Activated CD8-positive, alpha-beta memory T cell treated with anti-CD3 and anti-CD28 coated beads, Interleukin-2, amount 10 ng/mL, durations not matched to agents 7 days and 5 days (primary cell): Measurements from ENCODE around the gene HEATR9. TPM values are rescaled to one million over a fixed set of nuclear protein-coding genes. Genes with fewer than 3 reads are reported as not detected.

Source experiments
- ATAC-seq: fragments of 150-1000 bp; cut with Tn5 transposase; one replicate; pipeline ENCODE4 v1.10.0; 2021; ENCODE audit warnings: moderate library complexity
- CTCF ChIA-PET: fragments of 350-600 bp; sonication (Branson Sonifier 250); formaldehyde crosslinking; loops from one replicate; lab custom pipeline; 2021; ENCODE audit warnings: antibody characterized with exemption; lab: Charles Lee
- DNase-seq: peaks from one replicate; pipeline ENCODE4 v3.0.0-alpha.2; 2020
- H3K27ac Mint-ChIP-seq: one replicate; pipeline ENCODE4 v1.8.0; 2021; ENCODE audit warnings: mild to moderate bottlenecking, mixed read lengths
- H3K27me3 Mint-ChIP-seq: one replicate; pipeline ENCODE4 v1.8.0; 2021; ENCODE audit warnings: mixed read lengths
- H3K36me3 Mint-ChIP-seq: one replicate; pipeline ENCODE4 v1.8.0; 2021; ENCODE audit warnings: mild to moderate bottlenecking, mixed read lengths
- H3K4me1 Mint-ChIP-seq: one replicate; pipeline ENCODE4 v1.8.0; 2021; ENCODE audit warnings: mixed read lengths
- H3K4me3 Mint-ChIP-seq: one replicate; pipeline ENCODE4 v1.8.0; 2021; ENCODE audit warnings: mild to moderate bottlenecking, moderate library complexity, mixed read lengths
- H3K9me3 Mint-ChIP-seq: one replicate; pipeline ENCODE4 v1.8.0; 2022; ENCODE audit warnings: low read depth, mixed read lengths
- total RNA-seq, 2 experiments: library from RNA; stranded (reverse); gene quantifications; one replicate each; pipeline ENCODE4 v1.2.3, GENCODE V29; 2021

The HEATR9 gene
- total RNA-seq, 2 experiments from 2014 or later, result 6.4 to 6.7 TPM

DNA sequence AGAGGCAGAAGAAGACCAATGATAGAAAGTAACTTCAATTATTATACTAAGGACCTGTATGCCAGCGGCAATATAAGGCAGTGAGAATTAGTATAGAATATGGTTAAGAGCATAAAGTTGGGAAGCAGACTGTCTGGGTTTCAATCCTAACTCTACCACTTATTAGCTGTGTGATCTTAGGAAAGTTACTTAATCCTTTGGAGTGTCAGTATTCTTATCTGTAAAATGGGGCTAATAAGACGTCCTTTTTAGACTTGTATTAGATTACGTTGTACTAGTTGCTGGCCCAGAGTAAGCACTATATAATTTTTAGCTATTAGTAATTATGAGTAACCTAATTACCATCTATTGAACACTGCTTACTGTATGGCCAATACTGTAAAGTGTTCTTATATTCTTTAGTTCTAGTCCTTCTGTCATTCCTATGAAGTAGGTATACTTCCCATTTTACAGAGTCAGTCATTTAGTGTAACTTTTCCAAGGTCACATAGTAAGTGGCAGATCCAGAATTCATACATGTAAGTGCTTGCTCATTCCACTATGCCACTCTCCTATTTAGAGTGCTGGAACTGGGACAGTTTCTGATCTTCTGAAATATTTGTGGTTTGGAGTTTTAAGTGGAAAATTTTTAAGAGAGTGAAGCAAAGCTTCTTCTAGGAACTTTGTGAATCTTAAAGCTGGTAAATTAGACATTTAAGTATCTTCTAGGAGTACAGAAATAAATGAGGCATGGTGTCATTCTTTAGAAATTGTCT lies 22.5 kb downstream of the HEATR9 start:
- H3K36me3 Mint-ChIP-seq, result peaks cover 61% of the 10 kb centered on the region

DNA sequence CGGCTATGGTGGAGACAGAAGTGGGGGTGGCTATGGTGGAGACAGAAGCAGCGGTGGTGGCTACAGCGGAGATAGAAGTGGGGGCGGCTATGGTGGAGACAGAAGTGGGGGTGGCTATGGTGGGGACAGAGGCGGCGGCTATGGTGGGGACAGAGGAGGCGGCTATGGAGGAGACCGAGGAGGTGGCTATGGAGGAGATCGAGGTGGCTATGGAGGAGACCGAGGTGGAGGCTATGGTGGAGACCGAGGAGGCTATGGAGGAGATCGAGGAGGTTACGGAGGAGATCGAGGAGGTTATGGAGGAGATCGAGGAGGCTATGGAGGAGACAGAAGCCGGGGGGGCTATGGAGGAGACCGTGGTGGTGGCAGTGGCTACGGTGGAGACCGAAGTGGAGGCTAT lies 24.1 kb downstream of the HEATR9 start:
- Mint-ChIP-seq H3K27ac (no peak overlapping the region), H3K36me3 (peaks cover 58% of the 10 kb centered on the region)

More for the DNA sequence above, 22.5 kb downstream of the HEATR9 start:
- peak overlapping the region; percentile 20 for H3K27ac Mint-ChIP-seq
- no peak overlapping the region for H3K4me3 Mint-ChIP-seq
- no peaks in the 10 kb centered on the region for H3K9me3 Mint-ChIP-seq
- H3K4me1 Mint-ChIP-seq, result peaks cover 22% of the 10 kb centered on the region
- H3K27me3 Mint-ChIP-seq, result no peaks in the 10 kb centered on the region
- DNase-seq (no peak), ATAC-seq (no peak)
- CTCF ChIA-PET, result interaction anchor here (1.0 to 3.0 kb wide), 3 partner anchors 10 to 82 kb away, joined by 4 to 11 read pairs (median 6); no protein-coding TSS in a partner anchor

DNA sequence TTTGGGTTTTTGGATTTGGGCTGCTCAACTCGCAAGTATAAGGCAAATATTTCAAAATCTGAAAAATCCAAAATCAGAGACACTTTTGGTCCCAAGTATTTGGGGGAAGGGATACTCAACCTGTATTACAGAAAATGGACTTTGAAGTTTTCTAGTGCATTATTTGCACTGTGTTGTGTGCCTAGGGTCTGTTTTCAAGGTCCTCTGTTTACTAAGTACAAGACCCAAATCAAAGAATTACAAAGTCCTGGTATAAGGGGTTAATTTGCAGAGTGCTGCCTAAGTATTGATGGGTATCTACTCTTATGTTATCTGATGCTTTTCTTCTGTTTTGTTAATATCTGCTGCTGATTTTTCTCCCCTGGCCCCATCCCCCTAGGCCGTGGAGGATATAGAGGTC lies 25.0 kb downstream of the HEATR9 start:
- H3K4me3 Mint-ChIP-seq, result no peak overlapping the region
- no peaks in the 10 kb centered on the region for H3K9me3 Mint-ChIP-seq
- peaks cover 59% of the 10 kb centered on the region for H3K36me3 Mint-ChIP-seq
- peaks cover 14% of the 10 kb centered on the region for H3K4me1 Mint-ChIP-seq
- H3K27me3 Mint-ChIP-seq, result no peaks in the 10 kb centered on the region
- DNase-seq (no peak), ATAC-seq (no peak)
- no peak overlapping the region for H3K27ac Mint-ChIP-seq
- CTCF ChIA-PET, result no interaction called here

More for the DNA sequence above, 24.1 kb downstream of the HEATR9 start:
- CTCF ChIA-PET, result no interaction called here
- peaks cover 18% of the 10 kb centered on the region for H3K4me1 Mint-ChIP-seq
- H3K27me3 Mint-ChIP-seq, result no peaks in the 10 kb centered on the region
- H3K4me3 Mint-ChIP-seq, result no peak overlapping the region
- DNase-seq (no peak), ATAC-seq (no peak)
- H3K9me3 Mint-ChIP-seq, result no peaks in the 10 kb centered on the region

DNA sequence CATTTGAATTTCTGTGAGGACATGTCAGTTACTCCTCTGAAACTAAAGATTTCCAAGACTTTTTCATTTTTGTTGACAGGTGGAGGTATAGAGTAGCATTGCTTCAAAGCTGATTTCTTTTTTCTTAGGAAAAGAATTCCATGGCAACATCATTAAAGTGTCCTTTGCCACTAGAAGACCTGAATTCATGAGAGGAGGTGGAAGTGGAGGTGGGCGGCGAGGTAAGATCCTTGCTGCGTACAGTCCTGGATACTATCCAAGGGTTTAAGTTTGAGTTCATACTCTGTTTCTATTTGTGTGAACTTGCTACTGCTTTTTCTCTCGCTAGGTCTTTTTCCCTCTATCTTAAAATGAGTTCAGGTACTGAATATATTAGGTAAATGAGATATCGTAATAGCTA lies 26.5 kb downstream of the HEATR9 start:
- Mint-ChIP-seq H3K27me3 (no peaks in the 10 kb centered on the region), H3K4me1 (peaks cover 15% of the 10 kb centered on the region), H3K27ac (no peak overlapping the region), H3K4me3 (no peak overlapping the region), H3K36me3 (peaks cover 60% of the 10 kb centered on the region), H3K9me3 (no peaks in the 10 kb centered on the region)
- CTCF ChIA-PET, result interaction anchor here (1.9 kb wide), 1 partner anchor 78 kb away, joined by 4 read pairs; no protein-coding TSS in a partner anchor
- no peak for DNase-seq
- no peak for ATAC-seq

DNA sequence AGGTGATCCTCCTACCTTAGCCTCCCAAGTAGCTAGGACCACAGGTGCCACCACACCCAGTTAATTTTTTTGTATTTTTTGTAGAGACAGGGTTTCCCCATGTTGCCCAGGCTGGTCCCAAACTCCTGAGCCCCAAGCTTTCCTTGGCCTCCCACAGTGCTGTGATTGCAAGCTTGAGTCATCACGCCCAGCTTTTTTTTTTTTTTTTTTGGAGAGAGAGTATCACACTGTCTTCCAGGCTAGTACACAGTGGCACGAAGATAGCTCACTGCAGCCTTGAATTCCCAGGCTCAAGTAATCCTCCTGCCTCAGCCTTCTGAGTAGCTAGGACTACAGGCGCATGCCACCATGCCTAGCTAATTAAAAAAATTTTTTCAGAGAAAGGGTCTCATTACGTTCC lies 27.2 kb downstream of the HEATR9 start:
- CTCF ChIA-PET, result interaction anchor here (0.6 to 1.9 kb wide), 2 partner anchors 77 to 78 kb away, joined by 3 to 4 read pairs; no protein-coding TSS in a partner anchor
- H3K36me3 Mint-ChIP-seq, result peaks cover 62% of the 10 kb centered on the region
- H3K4me3 Mint-ChIP-seq, result no peak overlapping the region
- no peak overlapping the region for H3K27ac Mint-ChIP-seq
- H3K27me3 Mint-ChIP-seq, result no peaks in the 10 kb centered on the region
- DNase-seq (no peak), ATAC-seq (no peak)
- H3K4me1 Mint-ChIP-seq, result peaks cover 16% of the 10 kb centered on the region
- H3K9me3 Mint-ChIP-seq, result no peaks in the 10 kb centered on the region

DNA sequence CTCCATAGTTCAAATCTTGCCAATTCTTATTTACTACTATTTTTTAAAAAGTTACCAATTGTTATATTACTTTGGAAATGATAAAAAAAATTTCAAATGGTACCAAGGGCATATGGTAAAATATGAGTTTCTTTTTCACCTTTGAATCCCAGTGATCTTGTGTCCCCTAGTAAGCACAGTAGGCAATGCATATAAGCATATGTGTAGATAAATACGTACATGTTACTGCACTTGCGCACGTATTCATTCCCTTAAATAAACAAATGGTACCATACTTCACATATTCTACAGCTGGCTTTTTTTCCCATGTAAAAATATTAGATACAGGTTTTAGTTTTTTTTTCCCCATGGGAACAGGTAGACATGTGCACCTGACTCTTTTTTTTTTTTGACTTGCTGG lies 27.6 kb downstream of the HEATR9 start:
- Mint-ChIP-seq H3K27ac (no peak overlapping the region), H3K36me3 (peaks cover 64% of the 10 kb centered on the region), H3K4me3 (no peak overlapping the region), H3K4me1 (peaks cover 17% of the 10 kb centered on the region), H3K9me3 (no peaks in the 10 kb centered on the region), H3K27me3 (no peaks in the 10 kb centered on the region)
- ATAC-seq, result no peak
- CTCF ChIA-PET, result interaction anchor here (0.6 to 1.9 kb wide), 2 partner anchors 77 to 78 kb away, joined by 3 to 4 read pairs; no protein-coding TSS in a partner anchor
- no peak for DNase-seq

DNA sequence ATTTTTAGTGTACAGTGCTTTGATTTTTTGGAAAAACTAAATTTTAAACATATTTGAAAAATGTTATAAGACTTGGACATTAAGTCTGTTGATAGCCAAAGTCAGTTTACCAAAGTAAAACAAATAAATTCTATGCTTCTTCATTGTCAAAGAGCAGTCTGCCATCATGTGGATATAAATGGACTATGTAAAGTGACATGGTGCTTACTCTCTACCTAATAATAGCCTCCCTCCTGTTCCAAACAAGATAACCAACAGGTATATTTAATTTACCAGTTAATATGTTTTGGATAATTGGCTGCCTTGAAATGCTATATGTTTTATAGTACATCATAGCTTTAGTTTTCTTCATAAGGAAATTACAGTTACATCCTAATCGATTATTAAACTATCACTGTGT lies 43.5 kb downstream of the HEATR9 start:
- Mint-ChIP-seq H3K4me3 (no peak overlapping the region), H3K27ac (no peak overlapping the region), H3K36me3 (peaks cover 56% of the 10 kb centered on the region), H3K4me1 (peaks cover 5% of the 10 kb centered on the region), H3K9me3 (no peaks in the 10 kb centered on the region), H3K27me3 (no peaks in the 10 kb centered on the region)
- DNase-seq (no peak), ATAC-seq (no peak)
- CTCF ChIA-PET, result interaction anchor here (2.2 kb wide), 1 partner anchor 16 kb away, joined by 4 read pairs; the partner anchor contains the start of gene TAF15

DNA sequence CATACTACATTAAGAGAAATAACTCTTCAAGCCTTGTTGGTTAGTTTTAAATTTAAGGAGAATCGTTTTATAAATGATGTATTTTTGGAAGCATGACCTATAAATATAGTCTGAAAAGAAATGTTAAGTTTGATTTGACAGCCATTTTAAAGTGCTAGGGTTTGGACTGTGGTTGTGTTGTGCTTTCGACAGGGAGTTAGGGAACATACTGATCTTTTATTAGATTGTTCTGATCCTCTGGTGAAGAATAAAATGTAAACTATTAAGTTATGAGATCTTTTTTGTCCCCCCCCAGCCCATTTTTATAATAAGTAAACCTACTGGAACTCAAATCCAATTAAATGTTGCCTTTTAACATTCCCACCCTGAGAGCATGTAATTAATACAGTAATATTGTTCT lies 47.4 kb downstream of the HEATR9 start:
- Mint-ChIP-seq H3K9me3 (no peaks in the 10 kb centered on the region), H3K27ac (no peak overlapping the region), H3K4me3 (no peak overlapping the region), H3K36me3 (peaks cover 61% of the 10 kb centered on the region), H3K4me1 (peaks cover 21% of the 10 kb centered on the region), H3K27me3 (no peaks in the 10 kb centered on the region)
- CTCF ChIA-PET, result no interaction called here
- DNase-seq (no peak), ATAC-seq (no peak)

DNA sequence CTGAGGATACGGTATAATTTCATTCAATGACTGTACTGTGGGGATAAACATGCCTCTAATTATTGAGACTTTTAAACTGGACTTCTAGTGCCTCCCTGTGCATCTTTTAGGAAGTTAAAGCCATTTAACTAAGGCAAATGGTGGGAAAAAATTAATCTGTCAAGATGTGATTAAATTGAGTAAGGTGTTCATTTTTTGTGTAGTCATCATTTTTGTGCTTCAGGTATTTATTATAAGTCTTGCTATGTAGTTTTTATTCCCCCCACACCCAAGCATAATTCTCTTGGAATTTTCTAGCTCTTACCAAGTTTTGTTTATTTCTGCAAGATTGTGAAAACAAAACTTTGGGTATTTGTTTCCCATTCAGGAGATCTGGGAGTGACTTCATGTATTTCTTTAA lies 49.2 kb downstream of the HEATR9 start:
- DNase-seq, result no peak
- CTCF ChIA-PET, result interaction anchor here (0.9 to 4.6 kb wide), 8 partner anchors 9 to 55 kb away, joined by 3 to 27 read pairs (median 5); partner anchors contain the start of gene TAF15
- ATAC-seq, result no peak
- Mint-ChIP-seq H3K4me1 (peaks cover 35% of the 10 kb centered on the region), H3K27ac (peak overlapping the region; percentile 31), H3K36me3 (peaks cover 60% of the 10 kb centered on the region), H3K9me3 (no peaks in the 10 kb centered on the region), H3K4me3 (no peak overlapping the region), H3K27me3 (no peaks in the 10 kb centered on the region)

DNA sequence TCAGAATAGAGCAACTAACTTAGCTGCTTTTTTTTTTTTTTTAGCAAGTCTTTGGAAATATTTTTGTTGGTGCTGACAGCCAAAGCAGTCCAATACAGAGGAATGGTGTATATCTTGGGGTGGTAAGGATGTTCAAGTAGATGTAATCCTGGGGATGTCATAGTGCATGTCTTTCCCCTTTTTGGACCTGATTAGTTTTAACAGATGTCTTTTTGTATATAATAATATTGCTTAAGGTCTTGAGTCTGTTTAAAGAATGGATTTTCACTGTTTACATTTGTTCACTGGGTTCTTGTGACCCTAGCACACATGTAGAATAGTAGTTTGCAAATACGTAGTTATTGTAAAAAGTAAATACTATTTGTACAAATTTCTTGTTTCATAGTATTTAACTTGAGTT lies 51.5 kb downstream of the HEATR9 start:
- Mint-ChIP-seq H3K36me3 (peaks cover 52% of the 10 kb centered on the region), H3K9me3 (no peaks in the 10 kb centered on the region), H3K27me3 (no peaks in the 10 kb centered on the region), H3K27ac (no peak overlapping the region), H3K4me1 (peaks cover 47% of the 10 kb centered on the region), H3K4me3 (no peak overlapping the region)
- ATAC-seq (no peak), DNase-seq (no peak)
- CTCF ChIA-PET, result interaction anchor here (1.0 to 4.6 kb wide), 8 partner anchors 8 to 332 kb away, joined by 3 to 27 read pairs (median 5); partner anchors contain the start of gene TAF15

DNA sequence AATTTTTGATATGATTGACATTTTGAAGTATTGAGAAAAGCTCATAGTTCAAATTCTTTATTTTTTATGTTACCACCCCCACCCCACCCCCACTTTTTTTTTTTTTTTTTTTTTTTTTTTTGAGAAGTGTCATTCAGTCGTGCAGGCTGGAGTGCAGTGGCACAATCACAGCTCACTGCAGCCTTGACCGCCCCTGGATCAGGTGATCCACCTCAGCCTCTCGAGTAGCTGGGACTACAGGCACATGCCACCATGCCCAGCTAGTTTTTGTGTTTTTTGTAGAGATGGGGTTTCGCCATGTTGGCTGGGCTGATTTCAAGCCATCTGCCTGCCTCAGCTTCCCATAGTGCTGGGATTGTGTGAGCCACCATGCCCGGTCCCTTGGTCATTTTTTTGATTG lies 52.0 kb downstream of the HEATR9 start:
- CTCF ChIA-PET, result interaction anchor here (0.8 to 4.6 kb wide), 7 partner anchors 10 to 93 kb away, joined by 3 to 27 read pairs (median 4); no protein-coding TSS in a partner anchor
- peaks cover 52% of the 10 kb centered on the region for H3K4me1 Mint-ChIP-seq
- no peaks in the 10 kb centered on the region for H3K27me3 Mint-ChIP-seq
- no peak overlapping the region for H3K27ac Mint-ChIP-seq
- ATAC-seq, result no peak
- no peak overlapping the region for H3K4me3 Mint-ChIP-seq
- no peak for DNase-seq
- peaks cover 55% of the 10 kb centered on the region for H3K36me3 Mint-ChIP-seq
- no peaks in the 10 kb centered on the region for H3K9me3 Mint-ChIP-seq

DNA sequence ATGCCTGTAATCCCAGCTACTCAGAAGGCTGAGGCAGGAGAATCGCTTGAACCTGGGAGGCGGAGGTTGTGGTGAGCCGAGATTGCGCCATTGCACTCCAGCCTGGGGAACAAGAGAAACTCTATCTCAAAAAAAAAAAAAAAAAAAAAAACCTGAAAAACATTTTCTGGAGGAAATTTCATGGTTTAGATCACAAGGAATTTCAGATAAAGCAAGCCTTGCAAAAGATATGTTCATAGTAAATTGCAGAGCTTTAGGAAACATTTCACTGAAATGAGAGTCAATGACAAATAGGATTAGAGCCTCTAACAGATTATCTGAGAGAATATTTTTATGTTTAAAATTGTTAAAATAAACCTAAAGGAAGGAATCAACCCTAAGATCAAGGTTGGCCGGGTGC lies 56.2 kb downstream of the HEATR9 start:
- DNase-seq (no peak), ATAC-seq (no peak)
- H3K36me3 Mint-ChIP-seq, result peaks cover 39% of the 10 kb centered on the region
- H3K9me3 Mint-ChIP-seq, result no peaks in the 10 kb centered on the region
- peaks cover 64% of the 10 kb centered on the region for H3K4me1 Mint-ChIP-seq
- H3K27ac Mint-ChIP-seq, result no peak overlapping the region
- CTCF ChIA-PET, result interaction anchor here (0.7 to 11.7 kb wide), 5 partner anchors 40 to 198 kb away, joined by 3 to 368 read pairs (median 4); partner anchors contain the start of gene C17orf50
- H3K27me3 Mint-ChIP-seq, result no peaks in the 10 kb centered on the region
- H3K4me3 Mint-ChIP-seq, result no peak overlapping the region

DNA sequence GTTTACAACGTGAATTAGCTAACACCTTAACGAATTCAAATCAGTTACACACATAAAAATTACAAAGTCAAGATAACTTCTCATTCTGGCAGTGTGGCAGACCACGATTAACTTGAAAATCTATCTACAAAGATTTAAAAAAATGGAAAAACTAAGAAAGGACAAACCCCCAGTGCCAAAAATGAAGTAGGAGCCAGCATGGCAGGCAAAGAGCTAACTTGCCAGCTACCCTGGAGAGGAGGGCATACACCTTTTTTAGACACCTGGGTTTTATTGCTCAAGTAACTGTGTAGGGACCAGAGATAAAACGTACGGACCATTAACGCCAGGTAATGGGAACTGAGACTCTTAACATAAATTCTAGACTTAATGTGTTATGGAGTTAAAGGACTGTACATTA lies 56.9 kb downstream of the HEATR9 start:
- Mint-ChIP-seq H3K36me3 (peaks cover 37% of the 10 kb centered on the region), H3K4me3 (peak overlapping the region; percentile 12), H3K27me3 (no peaks in the 10 kb centered on the region), H3K4me1 (peaks cover 69% of the 10 kb centered on the region), H3K27ac (peak overlapping the region; percentile 8), H3K9me3 (no peaks in the 10 kb centered on the region)
- CTCF ChIA-PET, result interaction anchor here (0.7 to 11.7 kb wide), 2 partner anchors 47 to 65 kb away, joined by 3 to 368 read pairs; partner anchors contain the start of gene C17orf50
- DNase-seq (no peak), ATAC-seq (no peak)
